Smooth muscle cell (in vitro differentiated cells): Measurements from ENCODE around the gene BCAN. TPM values are rescaled to one million over a fixed set of nuclear protein-coding genes. Genes with fewer than 3 reads are reported as not detected.

ENCODE experiments used
- DNase-seq: peaks from one replicate; lab custom pipeline; 2025; ENCODE audit not compliant: unreplicated experiment; lab: John Stamatoyannopoulos, UW
- H2AFZ ChIP-seq: fragments of 200-600 bp; sonication (generic); 2 replicates; pipeline ENCODE4 v1.6.0; 2016; ENCODE audit warnings: antibody characterized with exemption, low read depth, mild to moderate bottlenecking
- H3F3A ChIP-seq: fragments of 200-600 bp; sonication (generic); 2 replicates; pipeline ENCODE4 v1.6.0; 2017; ENCODE audit warnings: antibody characterized with exemption, low read depth
- H3K27ac ChIP-seq: fragments of 200-600 bp; sonication (generic); 2 replicates; pipeline ENCODE4 v1.5.1; 2016; ENCODE audit warnings: low read depth, mild to moderate bottlenecking
- H3K27me3 ChIP-seq: fragments of 200-600 bp; sonication (generic); 2 replicates; pipeline ENCODE4 v1.6.1; 2016; ENCODE audit warnings: low read depth, mild to moderate bottlenecking
- H3K36me3 ChIP-seq: fragments of 200-600 bp; sonication (generic); 2 replicates; pipeline ENCODE4 v1.5.1; 2016; ENCODE audit warnings: low read depth
- H3K4me1 ChIP-seq: fragments of 200-600 bp; sonication (generic); 2 replicates; pipeline ENCODE4 v1.5.1; 2016; ENCODE audit warnings: low read depth
- H3K4me2 ChIP-seq: fragments of 200-600 bp; sonication (generic); 2 replicates; pipeline ENCODE4 v1.6.0; 2016; ENCODE audit warnings: mild to moderate bottlenecking
- H3K4me3 ChIP-seq: fragments of 200-600 bp; sonication (generic); 2 replicates; pipeline ENCODE4 v1.5.1; 2016; ENCODE audit warnings: mild to moderate bottlenecking
- H3K79me2 ChIP-seq: fragments of 200-600 bp; sonication (generic); 2 replicates; pipeline ENCODE4 v1.6.0; 2016; ENCODE audit warnings: low read depth, mild to moderate bottlenecking
- H3K9ac ChIP-seq: fragments of 200-600 bp; sonication (generic); 2 replicates; pipeline ENCODE4 v1.6.0; 2016; ENCODE audit warnings: low read depth
- H3K9me3 ChIP-seq: fragments of 200-600 bp; sonication (generic); replicated peaks from 2 replicates; pipeline ENCODE4 v1.5.1; 2016; ENCODE audit warnings: low read depth
- H4K20me1 ChIP-seq: fragments of 200-600 bp; sonication (generic); 2 replicates; pipeline ENCODE4 v1.6.0; 2016; ENCODE audit warnings: low read depth
- WGBS: methylation state at CpG from one replicate; pipeline ENCODE4 v1.1.7; 2016; ENCODE audit warnings: low lambda C conversion rate; 5-methylcytosine and 5-hydroxymethylcytosine counted together
- polyA plus RNA-seq: library from polyadenylated mRNA; unstranded; fragments of >200 nt; fragmentation: Nextera tagmentation; extraction: Ambion mirVana; gene quantifications from 2 replicates; pipeline ENCODE4 v1.2.1, GENCODE V29; 2016
- total RNA-seq: library from RNA; depleted of rRNA; stranded (reverse); fragments of >200 nt; gene quantifications from 2 replicates; pipeline ENCODE4 v1.2.3, GENCODE V29; 2014
- TF ChIP-seq, protein P1 (sequence below): fragments of 200-600 bp; sonication (generic); IDR thresholded peaks from 2 replicates; pipeline ENCODE4 v1.5.1; 2017; ENCODE audit warnings: borderline replicate concordance, mild to moderate bottlenecking, antibody characterized with exemption; ENCODE audit not compliant: insufficient read depth, poor library complexity, severe bottlenecking

The BCAN gene
- total and polyA plus RNA-seq, 2 experiments from 2014 or later = 0.79 TPM; not detected in 1

DNA sequence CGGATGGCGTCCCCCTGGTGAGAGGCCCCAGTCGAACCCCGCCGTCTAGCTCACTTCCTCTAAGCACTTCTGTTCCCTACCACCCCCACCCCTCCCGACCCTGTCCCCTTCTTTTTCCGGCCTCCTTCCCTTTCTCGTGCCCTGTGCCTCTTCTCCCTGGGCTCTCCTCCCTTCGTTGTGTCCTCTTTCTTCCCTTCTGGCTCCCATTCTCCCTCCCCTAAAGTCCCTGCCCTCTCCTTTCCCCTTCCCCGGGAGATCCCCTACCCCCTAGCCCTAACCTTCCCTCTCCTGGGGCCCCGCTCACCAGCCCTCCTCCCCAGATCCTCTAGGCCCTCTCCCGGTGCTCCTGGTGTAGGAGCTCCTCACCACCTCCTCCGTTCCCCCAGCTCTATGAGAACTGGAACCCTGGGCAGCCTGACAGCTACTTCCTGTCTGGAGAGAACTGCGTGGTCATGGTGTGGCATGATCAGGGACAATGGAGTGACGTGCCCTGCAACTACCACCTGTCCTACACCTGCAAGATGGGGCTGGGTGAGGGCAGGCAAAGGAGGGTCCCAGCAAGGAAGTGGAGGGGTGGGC lies 15.9 kb downstream of the BCAN start:
- no peaks in the 10 kb centered on the region for H3K79me2 ChIP-seq
- no peaks in the 10 kb centered on the region for H4K20me1 ChIP-seq
- H2AFZ ChIP-seq = no peak overlapping the region
- peaks cover 23% of the 10 kb centered on the region for H3F3A ChIP-seq
- H3K9me3 ChIP-seq = no peaks in the 10 kb centered on the region
- H3K27me3 ChIP-seq = peaks cover 31% of the 10 kb centered on the region
- peak overlapping the region; percentile 81 for H3K4me2 ChIP-seq
- H3K4me3 ChIP-seq = no peak overlapping the region
- H3K4me1 ChIP-seq = peaks cover 32% of the 10 kb centered on the region
- H3K9ac ChIP-seq = no peak overlapping the region
- no peak for DNase-seq
- 26% methylated on average over 9 of the region's 15 CpGs for WGBS
- TF ChIP-seq, protein P1, sequence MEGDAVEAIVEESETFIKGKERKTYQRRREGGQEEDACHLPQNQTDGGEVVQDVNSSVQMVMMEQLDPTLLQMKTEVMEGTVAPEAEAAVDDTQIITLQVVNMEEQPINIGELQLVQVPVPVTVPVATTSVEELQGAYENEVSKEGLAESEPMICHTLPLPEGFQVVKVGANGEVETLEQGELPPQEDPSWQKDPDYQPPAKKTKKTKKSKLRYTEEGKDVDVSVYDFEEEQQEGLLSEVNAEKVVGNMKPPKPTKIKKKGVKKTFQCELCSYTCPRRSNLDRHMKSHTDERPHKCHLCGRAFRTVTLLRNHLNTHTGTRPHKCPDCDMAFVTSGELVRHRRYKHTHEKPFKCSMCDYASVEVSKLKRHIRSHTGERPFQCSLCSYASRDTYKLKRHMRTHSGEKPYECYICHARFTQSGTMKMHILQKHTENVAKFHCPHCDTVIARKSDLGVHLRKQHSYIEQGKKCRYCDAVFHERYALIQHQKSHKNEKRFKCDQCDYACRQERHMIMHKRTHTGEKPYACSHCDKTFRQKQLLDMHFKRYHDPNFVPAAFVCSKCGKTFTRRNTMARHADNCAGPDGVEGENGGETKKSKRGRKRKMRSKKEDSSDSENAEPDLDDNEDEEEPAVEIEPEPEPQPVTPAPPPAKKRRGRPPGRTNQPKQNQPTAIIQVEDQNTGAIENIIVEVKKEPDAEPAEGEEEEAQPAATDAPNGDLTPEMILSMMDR = no peak
- no peaks in the 10 kb centered on the region for H3K36me3 ChIP-seq
- no peak overlapping the region for H3K27ac ChIP-seq

DNA sequence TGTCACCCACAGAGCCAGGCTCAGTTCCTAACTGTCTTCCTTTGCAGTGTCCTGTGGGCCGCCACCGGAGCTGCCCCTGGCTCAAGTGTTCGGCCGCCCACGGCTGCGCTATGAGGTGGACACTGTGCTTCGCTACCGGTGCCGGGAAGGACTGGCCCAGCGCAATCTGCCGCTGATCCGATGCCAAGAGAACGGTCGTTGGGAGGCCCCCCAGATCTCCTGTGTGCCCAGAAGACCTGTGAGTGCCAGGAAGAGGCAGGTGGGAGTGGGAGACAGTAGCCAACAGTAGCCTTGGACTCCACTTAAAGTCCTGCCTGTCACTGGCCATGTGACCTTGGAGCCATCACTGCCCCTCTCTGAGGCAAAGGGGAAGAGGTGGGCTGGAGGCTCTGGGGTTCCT lies 16.6 kb downstream of the BCAN start:
- H3K4me2 ChIP-seq = no peak overlapping the region
- no peaks in the 10 kb centered on the region for H4K20me1 ChIP-seq
- DNase-seq = no peak
- WGBS = 93% methylated on average over 14 of the region's 14 CpGs
- no peak overlapping the region for H2AFZ ChIP-seq
- no peaks in the 10 kb centered on the region for H3K9me3 ChIP-seq
- H3K4me1 ChIP-seq = peaks cover 38% of the 10 kb centered on the region
- H3K4me3 ChIP-seq = no peak overlapping the region
- no peak overlapping the region for H3K27ac ChIP-seq
- H3F3A ChIP-seq = peaks cover 27% of the 10 kb centered on the region
- H3K79me2 ChIP-seq = no peaks in the 10 kb centered on the region
- TF ChIP-seq, protein P1 = no peak
- no peaks in the 10 kb centered on the region for H3K36me3 ChIP-seq
- peaks cover 26% of the 10 kb centered on the region for H3K27me3 ChIP-seq
- H3K9ac ChIP-seq = no peak overlapping the region

DNA sequence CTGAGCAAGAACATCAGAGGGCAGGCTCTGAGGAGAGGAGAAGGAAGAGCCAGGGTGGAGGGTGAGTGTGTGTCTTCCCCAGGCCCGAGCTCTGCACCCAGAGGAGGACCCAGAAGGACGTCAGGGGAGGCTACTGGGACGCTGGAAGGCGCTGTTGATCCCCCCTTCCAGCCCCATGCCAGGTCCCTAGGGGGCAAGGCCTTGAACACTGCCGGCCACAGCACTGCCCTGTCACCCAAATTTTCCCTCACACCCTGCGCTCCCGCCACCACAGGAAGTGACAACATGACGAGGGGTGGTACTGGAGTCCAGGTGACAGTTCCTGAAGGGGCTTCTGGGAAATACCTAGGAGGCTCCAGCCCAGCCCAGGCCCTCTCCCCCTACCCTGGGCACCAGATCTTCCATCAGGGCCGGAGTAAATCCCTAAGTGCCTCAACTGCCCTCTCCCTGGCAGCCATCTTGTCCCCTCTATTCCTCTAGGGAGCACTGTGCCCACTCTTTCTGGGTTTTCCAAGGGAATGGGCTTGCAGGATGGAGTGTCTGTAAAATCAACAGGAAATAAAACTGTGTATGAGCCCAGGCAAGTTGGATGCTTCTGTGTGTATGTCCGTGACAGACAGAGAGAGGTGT lies 17.1 kb downstream of the BCAN start:
- H3K4me2 ChIP-seq = peak overlapping the region; percentile 53
- H3K4me1 ChIP-seq = peaks cover 44% of the 10 kb centered on the region
- 88% methylated on average over 10 of the region's 10 CpGs for WGBS
- H3F3A ChIP-seq = peaks cover 27% of the 10 kb centered on the region
- H3K79me2 ChIP-seq = no peaks in the 10 kb centered on the region
- H2AFZ ChIP-seq = no peak overlapping the region
- no peaks in the 10 kb centered on the region for H4K20me1 ChIP-seq
- peaks cover 22% of the 10 kb centered on the region for H3K27me3 ChIP-seq
- TF ChIP-seq, protein P1 = no peak
- no peak overlapping the region for H3K27ac ChIP-seq
- H3K4me3 ChIP-seq = no peak overlapping the region
- H3K9me3 ChIP-seq = no peaks in the 10 kb centered on the region
- H3K36me3 ChIP-seq = no peaks in the 10 kb centered on the region
- H3K9ac ChIP-seq = no peak overlapping the region
- DNase-seq = no peak

DNA sequence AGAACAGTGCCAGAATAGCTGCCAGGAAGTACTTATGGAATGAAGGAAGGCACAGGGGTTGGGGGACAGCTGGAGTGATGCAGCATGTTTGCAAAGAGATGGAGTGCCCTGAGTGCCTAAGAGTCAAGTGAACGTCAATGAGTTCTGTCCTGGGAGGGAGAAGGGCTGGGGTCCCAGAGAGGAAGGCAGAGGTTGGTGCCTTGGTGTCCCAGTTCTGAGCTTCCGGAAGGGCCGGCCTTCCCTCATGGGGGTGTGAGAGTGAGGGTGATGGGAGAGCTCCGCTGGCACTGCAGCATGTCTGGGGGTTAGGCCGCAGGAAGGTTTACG lies 17.7 kb downstream of the BCAN start:
- Histone ChIP-seq H3K9ac (no peak overlapping the region), H2AFZ (peak overlapping the region; percentile 6), H3K4me2 (peak overlapping the region; percentile 53), H3K4me1 (peaks cover 50% of the 10 kb centered on the region), H3K27me3 (peaks cover 20% of the 10 kb centered on the region), H3K4me3 (no peak overlapping the region), H3K9me3 (no peaks in the 10 kb centered on the region), H3K79me2 (no peaks in the 10 kb centered on the region), H3K27ac (no peak overlapping the region), H4K20me1 (no peaks in the 10 kb centered on the region), H3F3A (peaks cover 32% of the 10 kb centered on the region), H3K36me3 (no peaks in the 10 kb centered on the region)
- DNase-seq = no peak
- TF ChIP-seq, protein P1 = no peak
- WGBS = 37% methylated on average over 6 of the region's 6 CpGs
